ENCODE results near the gene IGSF21.

IGSF21 gene

GRCh38 chr1:18111605-18112297 lies 4.2 kb downstream of the IGSF21 start:
- TF ChIP-seq EZH2 (IDR thresholded peaks at IDR 0.05; ENCODE audit: borderline replicate concordance, low read length) (no peak), CTCF (IDR thresholded peaks at IDR 0.05; ENCODE audit: low read length) (no peak)
- Histone ChIP-seq H2AFZ (ENCODE audit: low read length) (no peak overlapping the region), H3K9me3 (ENCODE audit: low read length) (no peaks in the 10 kb centered on the region), H3K79me2 (ENCODE audit: insufficient read depth, low read length) (no peaks in the 10 kb centered on the region), H3K27ac (ENCODE audit: low read depth, low read length, poor library complexity, severe bottlenecking) (no peak overlapping the region), H3K27me3 (ENCODE audit: insufficient read depth, low read length) (no peaks in the 10 kb centered on the region), H3K36me3 (ENCODE audit: insufficient read depth, low read length) (no peaks in the 10 kb centered on the region), H3K4me2 (ENCODE audit: low read length) (no peak overlapping the region), H3K4me3 (ENCODE audit: low read depth, low read length, poor library complexity, severe bottlenecking) (no peak overlapping the region), H3K4me1 (ENCODE audit: insufficient read depth, low read length, severe bottlenecking) (no peaks in the 10 kb centered on the region), H3K9ac (ENCODE audit: low read length) (no peak overlapping the region), H3F3A (ENCODE audit: insufficient read depth, low read length) (no peaks in the 10 kb centered on the region), H3K9me2 (ENCODE audit: low read depth, low read length) (no peaks in the 10 kb centered on the region), H4K20me1 (ENCODE audit: insufficient read depth, low read length) (no peaks in the 10 kb centered on the region)

GRCh38 chr1:18112611-18113010 lies 5.0 kb downstream of the IGSF21 start:
- H3K4me2 ChIP-seq (ENCODE audit: low read length): no peak overlapping the region
- no peak overlapping the region for H3K4me3 ChIP-seq (ENCODE audit: low read depth, low read length, poor library complexity, severe bottlenecking)
- H3K4me1 ChIP-seq (ENCODE audit: insufficient read depth, low read length, severe bottlenecking): no peaks in the 10 kb centered on the region
- H4K20me1 ChIP-seq (ENCODE audit: insufficient read depth, low read length): no peaks in the 10 kb centered on the region
- no peak overlapping the region for H3K9ac ChIP-seq (ENCODE audit: low read length)
- H3F3A ChIP-seq (ENCODE audit: insufficient read depth, low read length): no peaks in the 10 kb centered on the region
- H3K79me2 ChIP-seq (ENCODE audit: insufficient read depth, low read length): no peaks in the 10 kb centered on the region
- no peaks in the 10 kb centered on the region for H3K9me2 ChIP-seq (ENCODE audit: low read depth, low read length)
- no peak overlapping the region for H3K27ac ChIP-seq (ENCODE audit: low read depth, low read length, poor library complexity, severe bottlenecking)
- TF ChIP-seq EZH2 (IDR thresholded peaks at IDR 0.05; ENCODE audit: borderline replicate concordance, low read length) (no peak), CTCF (IDR thresholded peaks at IDR 0.05; ENCODE audit: low read length) (no peak)
- H2AFZ ChIP-seq (ENCODE audit: low read length): no peak overlapping the region
- no peaks in the 10 kb centered on the region for H3K36me3 ChIP-seq (ENCODE audit: insufficient read depth, low read length)
- H3K9me3 ChIP-seq (ENCODE audit: low read length): no peaks in the 10 kb centered on the region
- H3K27me3 ChIP-seq (ENCODE audit: insufficient read depth, low read length): no peaks in the 10 kb centered on the region

- Histone ChIP-seq H3K9me2 (ENCODE audit: low read depth, low read length) (no peaks in the 10 kb centered on the region), H4K20me1 (ENCODE audit: insufficient read depth, low read length) (no peaks in the 10 kb centered on the region), H2AFZ (ENCODE audit: low read length) (no peak overlapping the region), H3K27ac (ENCODE audit: low read depth, low read length, poor library complexity, severe bottlenecking) (no peak overlapping the region), H3K9me3 (ENCODE audit: low read length) (no peaks in the 10 kb centered on the region), H3K4me2 (ENCODE audit: low read length) (no peak overlapping the region), H3F3A (ENCODE audit: insufficient read depth, low read length) (no peaks in the 10 kb centered on the region), H3K36me3 (ENCODE audit: insufficient read depth, low read length) (no peaks in the 10 kb centered on the region), H3K4me3 (ENCODE audit: low read depth, low read length, poor library complexity, severe bottlenecking) (no peak overlapping the region), H3K27me3 (ENCODE audit: insufficient read depth, low read length) (no peaks in the 10 kb centered on the region), H3K4me1 (ENCODE audit: insufficient read depth, low read length, severe bottlenecking) (no peaks in the 10 kb centered on the region), H3K9ac (ENCODE audit: low read length) (no peak overlapping the region), H3K79me2 (ENCODE audit: insufficient read depth, low read length) (no peaks in the 10 kb centered on the region)
- TF ChIP-seq CTCF (IDR thresholded peaks at IDR 0.05; ENCODE audit: low read length): no peak
- no peak for TF ChIP-seq EZH2 (IDR thresholded peaks at IDR 0.05; ENCODE audit: borderline replicate concordance, low read length)
Measured at GRCh38 chr1:18114726-18115410, 7.3 kb downstream of the IGSF21 start.

Measured in OCI-LY1 (cell line).